ENCODE results near the gene CEP295NL.
"Not testable (repeated sequence)": the region's sequence is repeated elsewhere in the genome, so short reads cannot be mapped to it uniquely, and the experiment has no call there.

CEP295NL gene

GRCh38 chr17:78925662-78926555 lies 22.9 kb upstream of the CEP295NL start:
- no peak for DNase-seq

- DNase-seq = peak; percentile 60 to 71
Observed at GRCh38 chr17:78925234-78925633, 22.2 kb upstream of the CEP295NL start, which contains the start of gene TIMP2. Gene TIMP2 (minus strand): TSS chr17:78925387. CDS start chr17:78925088, 299 bp downstream.

- peak in 1 of 2 donors; percentile 10 for DNase-seq
Observed at GRCh38 chr17:78924481-78925151, 21.6 kb upstream of the CEP295NL start.

GRCh38 chr17:78923660-78924453 lies 20.9 kb upstream of the CEP295NL start:
- DNase-seq = peak; percentile 43 to 66

GRCh38 chr17:78922816-78923498 lies 20.0 kb upstream of the CEP295NL start:
- DNase-seq = no peak

- no peak for DNase-seq
Observed at GRCh38 chr17:78921437-78921971, 18.5 kb upstream of the CEP295NL start.

GRCh38 chr17:78920528-78920927 lies 17.5 kb upstream of the CEP295NL start:
- DNase-seq = no peak

- DNase-seq = no peak
Observed at GRCh38 chr17:78919861-78920450, 17.0 kb upstream of the CEP295NL start.

GRCh38 chr17:78918979-78919378 lies 16.0 kb upstream of the CEP295NL start:
- DNase-seq = no peak

GRCh38 chr17:78917451-78918275 lies 14.7 kb upstream of the CEP295NL start:
- DNase-seq = no peak

- DNase-seq = no peak
Observed at GRCh38 chr17:78915872-78916632, 13.1 kb upstream of the CEP295NL start.

GRCh38 chr17:78913115-78913514 lies 10.1 kb upstream of the CEP295NL start:
- no peak for DNase-seq

GRCh38 chr17:78912082-78912481 lies 9.1 kb upstream of the CEP295NL start:
- no peak for DNase-seq

- DNase-seq = not testable (repeated sequence)
Observed at GRCh38 chr17:78911543-78911942, 8.5 kb upstream of the CEP295NL start.

- DNase-seq = no peak
Observed at GRCh38 chr17:78910497-78911284, 7.7 kb upstream of the CEP295NL start.

- no peak for DNase-seq
Observed at GRCh38 chr17:78908426-78908825, 5.4 kb upstream of the CEP295NL start.

- no peak for DNase-seq
Observed at GRCh38 chr17:78905541-78905940, 2.5 kb upstream of the CEP295NL start.

GRCh38 chr17:78905116-78905515 lies 2.1 kb upstream of the CEP295NL start:
- DNase-seq = no peak

- no peak for DNase-seq
Observed at GRCh38 chr17:78904371-78904770, 1.4 kb upstream of the CEP295NL start.
